A673 (cell line): ENCODE data around the gene ST3GAL4.

Experiments
- EZH2 ChIP-seq: fragments of 200-600 bp; sonication (generic); IDR thresholded peaks from 2 replicates; pipeline ENCODE4 v1.6.1; 2017; ENCODE audit warnings: borderline replicate concordance, low read depth, mild to moderate bottlenecking, mixed read lengths, antibody characterized with exemption, low read length; ENCODE audit not compliant: poor library complexity, severe bottlenecking
- TF ChIP-seq, protein P1 (sequence below): fragments of 300-800, 200-600 bp; sonication (generic); conservative IDR thresholded peaks from 2 replicates; pipeline ENCODE4 v1.5.1; 2017; ENCODE audit warnings: low read depth, mild to moderate bottlenecking, antibody characterized with exemption, low read length, moderate library complexity, mixed read lengths

DNA sequence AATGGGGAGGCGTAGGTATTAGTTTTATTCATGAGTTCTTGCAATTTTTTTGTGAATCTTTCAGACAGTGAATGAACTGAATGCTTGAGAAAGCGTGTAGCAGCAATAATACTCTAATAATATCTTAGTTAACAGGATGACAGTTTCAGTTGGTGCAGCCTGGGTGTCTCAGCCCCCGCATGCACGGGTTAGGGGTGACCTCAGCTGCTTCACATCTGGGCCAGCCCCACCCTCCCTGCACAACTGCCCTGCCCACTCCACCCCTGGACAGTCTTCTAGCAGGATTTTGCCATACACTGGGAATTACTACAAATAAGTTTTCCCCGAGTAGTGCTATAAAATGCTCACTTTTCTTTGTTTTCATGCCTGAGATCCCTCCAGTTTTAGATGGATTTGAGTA is 83.2 kb downstream of the ST3GAL4 start:
- TF ChIP-seq, protein P1, sequence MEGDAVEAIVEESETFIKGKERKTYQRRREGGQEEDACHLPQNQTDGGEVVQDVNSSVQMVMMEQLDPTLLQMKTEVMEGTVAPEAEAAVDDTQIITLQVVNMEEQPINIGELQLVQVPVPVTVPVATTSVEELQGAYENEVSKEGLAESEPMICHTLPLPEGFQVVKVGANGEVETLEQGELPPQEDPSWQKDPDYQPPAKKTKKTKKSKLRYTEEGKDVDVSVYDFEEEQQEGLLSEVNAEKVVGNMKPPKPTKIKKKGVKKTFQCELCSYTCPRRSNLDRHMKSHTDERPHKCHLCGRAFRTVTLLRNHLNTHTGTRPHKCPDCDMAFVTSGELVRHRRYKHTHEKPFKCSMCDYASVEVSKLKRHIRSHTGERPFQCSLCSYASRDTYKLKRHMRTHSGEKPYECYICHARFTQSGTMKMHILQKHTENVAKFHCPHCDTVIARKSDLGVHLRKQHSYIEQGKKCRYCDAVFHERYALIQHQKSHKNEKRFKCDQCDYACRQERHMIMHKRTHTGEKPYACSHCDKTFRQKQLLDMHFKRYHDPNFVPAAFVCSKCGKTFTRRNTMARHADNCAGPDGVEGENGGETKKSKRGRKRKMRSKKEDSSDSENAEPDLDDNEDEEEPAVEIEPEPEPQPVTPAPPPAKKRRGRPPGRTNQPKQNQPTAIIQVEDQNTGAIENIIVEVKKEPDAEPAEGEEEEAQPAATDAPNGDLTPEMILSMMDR, result no peak
- TF ChIP-seq EZH2, result no peak
